Transverse colon (tissue), 4 donors: Measurements from ENCODE around the gene ING4. TPM values are rescaled to one million over a fixed set of nuclear protein-coding genes. Genes with fewer than 3 reads are reported as not detected.

ENCODE experiments used
- DNase-seq: peaks from one replicate; pipeline ENCODE4 v3.0.0-alpha.2; 2019
- H3K27ac ChIP-seq, 4 donors: fragments of 200-600 bp; sonication (generic); 2 replicates each; pipeline ENCODE4 v1.5.1; 2016 to 2018; ENCODE audit warnings: inconsistent platforms in 4 of 4
- H3K27me3 ChIP-seq: fragments of 200-600 bp; sonication (generic); 2 replicates; pipeline ENCODE4 v1.5.1; 2017; ENCODE audit warnings: inconsistent platforms
- H3K36me3 ChIP-seq, 4 donors: fragments of 200-600 bp; sonication (generic); 2 replicates each; pipeline ENCODE4 v1.5.1; 2017 to 2019; ENCODE audit warnings: inconsistent platforms in 4 of 4
- H3K4me1 ChIP-seq, 4 donors: fragments of 200-600 bp; sonication (generic); 2 replicates each; pipeline ENCODE4 v1.5.1; 2017 to 2020; ENCODE audit warnings: inconsistent platforms in 4 of 4
- H3K4me3 ChIP-seq, 4 donors: fragments of 200-600 bp; sonication (generic); 1 replicate in 1 of 4; 2 replicates in 3 of 4; pipeline versions ENCODE4 v1.5.1 to v1.6.1; 2017 to 2019; ENCODE audit warnings: inconsistent platforms in 4 of 4
- H3K9me3 ChIP-seq, 2 donors: fragments of 200-600 bp; sonication (generic); 2 replicates each; pipeline ENCODE4 v1.5.1; 2017 to 2019; ENCODE audit warnings: inconsistent platforms in 2 of 2
- CTCF ChIP-seq, 5 experiments: fragments of 200-600 bp in 3 of 5; fragments of 450-650 bp in 2 of 5; sonication (generic) in 3 of 5; IDR thresholded peaks; 1 replicate in 2 of 5; 2 replicates in 3 of 5; pipeline ENCODE4 v1.5.1; 2016 to 2017; ENCODE audit warnings: antibody characterized with exemption in 5 of 5, inconsistent platforms in 3 of 5, mild to moderate bottlenecking in 2 of 5, moderate library complexity in 1 of 5
- EP300 ChIP-seq: sonication (generic); formaldehyde crosslinking; IDR thresholded peaks from one replicate; pipeline ENCODE4 v1.6.1; 2017; ENCODE audit warnings: antibody characterized with exemption, low read depth
- POLR2A ChIP-seq: fragments of 450-650 bp; IDR thresholded peaks from one replicate; pipeline ENCODE4 v1.6.1; 2016; ENCODE audit warnings: antibody characterized with exemption, mild to moderate bottlenecking, moderate library complexity
- POLR2AphosphoS5 ChIP-seq, 3 donors: sonication (generic); formaldehyde crosslinking; IDR thresholded peaks; one replicate each; pipeline ENCODE4 v1.6.1; 2016; ENCODE audit warnings: antibody characterized with exemption in 3 of 3
- WGBS, 2 donors: methylation state at CpG; one replicate each; pipeline ENCODE4 v1.1.5; 2018; ENCODE audit warnings: low coverage in 1 of 2; 5-methylcytosine and 5-hydroxymethylcytosine counted together
- in situ Hi-C, 4 donors: fragments of 200-750 bp; cut with MboI; loops; one replicate each; pipeline versions ENCODE4 v1.15.0 to v1.15.1; 2017; ENCODE audit warnings: low sequenced_read_pairs in 3 of 4, low pct_ligation_motif_present in 1 of 4, low pct_unique_long_range_greater_than_20kb in 1 of 4
- intact Hi-C: fragments of 100-400 bp; cut with DNase I; formaldehyde crosslinking; loops from one replicate; pipeline ENCODE4 v1.15.1; 2023; ENCODE audit warnings: low total_unique reads
- total RNA-seq, 4 donors: library from RNA; depleted of rRNA; stranded (reverse); fragments of >200 nt; gene quantifications; one replicate each; pipeline ENCODE4 v1.1.0, GENCODE V29; 2016

The ING4 gene
- total RNA-seq, 4 donors from 2014 or later: 41.8 to 165 (median 56.6) TPM

GRCh38 chr12:6646276-6647082, 16.4 kb downstream of the ING4 start:
- Histone ChIP-seq H3K36me3 (peaks cover 0 to 20% (median 10%) of the 10 kb centered on the region in 4 donors), H3K4me1 (peaks cover 0 to 19% (median 7%) of the 10 kb centered on the region in 4 donors), H3K4me3 (peak overlapping the region; percentile 38 to 62 (median 49)), H3K27ac (peak overlapping the region; percentile 43 to 81 (median 62)), H3K27me3 (no peaks in the 10 kb centered on the region), H3K9me3 (no peaks in the 10 kb centered on the region)
- no peak for DNase-seq
- 58 to 68% methylated on average over 3 to 28 of the region's 28 CpGs for WGBS, 2 donors
- intact Hi-C loops: no loop called here
- in situ Hi-C loops: no loop called here
- TF ChIP-seq POLR2A: no peak
- TF ChIP-seq POLR2AphosphoS5 (IDR thresholded peaks at IDR 0.05): no peak
- TF ChIP-seq CTCF (IDR thresholded peaks at IDR 0.05): no peak
- TF ChIP-seq EP300: no peak

GRCh38 chr12:6644903-6645302, 18.0 kb downstream of the ING4 start:
- 31 to 34% methylated on average over 3 to 5 of the region's 5 CpGs for WGBS, 2 donors
- Histone ChIP-seq H3K27me3 (no peaks in the 10 kb centered on the region), H3K27ac (peak overlapping the region in 3 of 4 donors; percentile 2 to 43 (median 20)), H3K4me1 (peaks cover 0 to 19% (median 7%) of the 10 kb centered on the region in 4 donors), H3K9me3 (no peaks in the 10 kb centered on the region), H3K4me3 (no peak overlapping the region), H3K36me3 (peaks cover 0 to 4% (median 2%) of the 10 kb centered on the region in 4 donors)
- TF ChIP-seq POLR2A: no peak
- TF ChIP-seq POLR2AphosphoS5 (IDR thresholded peaks at IDR 0.05): no peak
- TF ChIP-seq EP300: no peak
- peak in 1 of 5 experiments; percentile 27 for TF ChIP-seq CTCF (IDR thresholded peaks at IDR 0.05)
- peak; percentile 54 for DNase-seq
- in situ Hi-C loops (no loop called here), intact Hi-C loops (no loop called here)

GRCh38 chr12:6644257-6644596, 18.7 kb downstream of the ING4 start:
- WGBS, 2 donors: 47 to 67% methylated on average over 5 to 6 of the region's 6 CpGs
- H3K27ac ChIP-seq: peak overlapping the region; percentile 2 to 43 (median 22)

More at GRCh38 chr12:6644257-6644596, 18.7 kb downstream of the ING4 start:
- H3K9me3 ChIP-seq: no peaks in the 10 kb centered on the region
- no peak overlapping the region for H3K4me3 ChIP-seq
- in situ Hi-C loops: no loop called here
- no peaks in the 10 kb centered on the region for H3K36me3 ChIP-seq
- H3K27me3 ChIP-seq: no peaks in the 10 kb centered on the region
- no peak for DNase-seq
- intact Hi-C loops: no loop called here
- no peak for TF ChIP-seq POLR2AphosphoS5 (IDR thresholded peaks at IDR 0.05)
- no peak for TF ChIP-seq POLR2A
- TF ChIP-seq CTCF (IDR thresholded peaks at IDR 0.05): no peak
- no peak for TF ChIP-seq EP300
- peaks cover 0 to 19% (median 7%) of the 10 kb centered on the region in 4 donors for H3K4me1 ChIP-seq
